Activated effector memory CD4-positive, alpha-beta T cell treated with Interleukin-2 at 50 U/mL for 16 hours (primary cell): ENCODE results near the gene GNAL.

Source experiments
- DNase-seq: peaks from one replicate; pipeline ENCODE4 v3.0.0-alpha.2; 2020

GNAL gene

DNA sequence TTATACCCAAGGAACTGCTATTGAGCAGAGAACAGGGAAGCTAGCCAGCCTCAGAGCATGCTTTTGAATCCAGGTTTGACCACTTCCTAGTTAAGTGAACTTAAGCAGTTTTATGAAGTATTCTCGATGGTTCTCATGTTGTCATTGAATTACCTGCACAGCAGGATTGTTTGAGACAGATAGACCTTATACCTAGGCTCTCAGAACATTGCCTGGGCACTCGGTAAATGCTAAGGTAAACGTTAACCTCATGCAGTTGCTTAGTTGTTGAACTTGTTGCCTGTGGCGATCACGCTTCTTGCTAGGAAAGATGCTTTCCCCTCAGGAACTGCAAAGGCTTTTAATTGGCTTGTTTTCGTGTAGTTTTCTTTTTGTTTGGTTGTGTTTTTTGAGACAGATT, 128.2 kb downstream of the GNAL start:
- no peak for DNase-seq

DNA sequence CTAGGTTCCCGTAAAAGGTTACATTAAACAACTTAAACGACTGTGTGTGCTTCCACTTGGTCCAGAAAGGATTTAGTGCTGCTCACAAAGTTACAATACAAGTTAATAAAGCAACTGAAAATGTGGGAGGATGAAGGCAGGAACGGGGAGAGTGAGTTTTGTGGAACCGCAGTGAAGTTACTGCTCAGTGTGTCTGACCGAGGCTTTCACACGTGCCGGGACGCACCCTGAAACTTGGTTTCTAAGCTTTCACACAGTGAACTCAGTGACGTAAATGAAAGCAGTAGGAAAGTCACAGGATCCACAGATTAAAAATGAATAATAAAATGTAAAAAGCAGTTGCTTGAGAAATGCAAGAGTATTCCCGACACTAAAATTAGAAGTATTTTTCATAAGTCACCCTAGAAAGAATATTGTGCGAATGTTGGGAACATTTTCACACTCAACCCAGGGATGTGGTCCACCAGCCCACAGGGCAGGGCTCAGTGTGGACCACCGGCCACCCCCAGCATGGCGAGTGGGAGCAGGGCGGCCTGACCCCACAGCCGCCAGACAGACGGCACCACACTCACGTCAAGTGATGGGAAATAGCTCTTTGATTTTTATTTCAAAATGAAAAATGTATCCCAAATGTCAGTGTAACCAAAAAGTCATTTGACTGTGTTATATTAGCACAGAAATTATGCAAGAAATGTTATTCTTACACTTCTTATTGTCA, 129.6 kb downstream of the GNAL start:
- DNase-seq, result no peak

GRCh38 chr18:11819938-11820337, 130.9 kb downstream of the GNAL start:
- DNase-seq, result no peak

- DNase-seq, result no peak
Observed at GRCh38 chr18:11820697-11821096, 131.6 kb downstream of the GNAL start.

DNA sequence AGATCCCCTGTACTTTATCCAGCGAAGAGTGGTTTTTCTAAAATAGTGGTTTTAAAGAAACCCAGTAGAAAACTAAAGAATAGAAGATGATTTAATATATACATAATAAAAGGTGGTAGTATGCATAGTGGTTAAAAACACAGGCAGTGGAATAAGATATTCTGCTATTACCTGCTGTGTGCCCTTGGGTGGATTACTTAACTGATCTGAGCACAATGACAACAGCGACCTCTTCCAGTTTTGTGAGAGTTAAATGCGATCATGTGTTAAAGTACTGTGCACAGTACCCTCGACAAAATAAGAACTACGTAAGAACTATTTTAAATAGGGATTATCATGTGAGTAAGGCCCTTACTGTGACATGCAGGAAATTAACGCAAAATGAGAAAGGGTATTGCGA, 132.1 kb downstream of the GNAL start:
- DNase-seq, result no peak

GRCh38 chr18:11821643-11822237, 132.7 kb downstream of the GNAL start:
- no peak for DNase-seq

DNA sequence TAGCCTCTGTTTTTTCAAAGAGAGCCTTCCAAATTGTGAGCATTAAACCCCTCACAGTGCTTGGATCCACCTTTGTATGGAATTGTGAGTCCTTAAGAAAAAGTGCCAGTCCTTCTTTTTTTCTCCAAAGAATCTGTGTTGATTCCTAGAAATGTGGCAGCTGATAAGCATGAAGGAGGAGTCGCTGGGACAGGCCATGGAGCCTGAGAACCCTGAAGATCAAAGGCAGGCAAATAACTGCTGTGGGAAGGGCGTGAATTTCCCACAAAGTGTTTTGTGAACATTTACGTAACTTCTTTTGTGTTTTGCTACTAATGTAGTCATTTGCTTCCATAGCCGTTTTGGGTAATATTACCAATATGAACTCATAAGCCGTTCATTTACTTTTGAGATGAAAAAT, 134.5 kb downstream of the GNAL start:
- DNase-seq, result no peak

GRCh38 chr18:11826836-11827235, 137.8 kb downstream of the GNAL start:
- no peak for DNase-seq

DNA sequence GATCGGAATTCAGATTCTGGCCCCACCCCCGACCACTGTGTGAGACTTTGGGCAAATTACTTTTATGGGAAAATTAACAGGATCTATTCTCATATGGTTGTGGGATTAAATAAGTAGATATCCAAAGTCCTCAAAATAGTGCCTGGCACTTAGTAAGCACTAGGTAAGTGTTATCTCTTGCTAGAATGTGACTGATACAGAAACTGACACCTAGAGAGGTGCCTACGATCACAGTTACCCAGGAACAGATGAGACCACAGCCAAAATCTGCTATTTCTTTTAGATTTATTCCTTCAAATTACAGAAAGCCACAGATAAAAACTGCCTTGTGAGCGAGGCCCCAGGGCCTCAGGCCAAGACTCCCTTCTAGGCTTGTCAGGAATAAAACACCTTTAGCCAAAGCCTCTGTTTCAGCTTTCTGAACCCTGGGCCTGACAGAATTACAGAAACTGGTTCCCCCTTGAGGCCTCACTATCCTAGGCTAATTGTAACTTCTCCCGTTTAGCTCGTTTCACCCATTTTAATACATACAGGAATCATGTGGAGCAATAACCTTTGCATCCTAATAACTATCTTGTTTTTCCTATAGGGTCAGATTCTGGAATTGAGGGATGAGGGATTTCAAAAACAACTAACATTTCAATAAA, 139.8 kb downstream of the GNAL start:
- no peak for DNase-seq

- DNase-seq, result no peak
Observed at GRCh38 chr18:11830585-11830984, 141.5 kb downstream of the GNAL start.

- no peak for DNase-seq
Observed at GRCh38 chr18:11831921-11832320, 142.9 kb downstream of the GNAL start.

DNA sequence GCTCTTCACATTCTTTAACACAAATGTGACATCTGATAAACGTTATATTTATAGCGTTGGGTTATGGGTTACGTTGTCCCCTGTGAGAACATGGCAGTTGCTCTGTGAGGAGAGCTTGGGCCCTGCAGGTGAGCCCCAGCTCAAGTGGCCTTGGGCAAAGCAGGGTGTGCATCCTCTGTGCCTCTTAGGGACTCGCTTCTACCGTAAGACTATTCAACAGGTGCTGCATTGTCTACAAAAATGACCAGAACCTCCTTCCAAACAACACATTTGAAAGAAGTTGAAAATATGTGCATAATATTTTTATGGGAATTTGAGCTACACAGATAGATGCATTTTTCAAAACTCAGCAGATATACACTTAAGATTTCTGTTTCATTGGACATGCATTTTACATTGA, 145.7 kb downstream of the GNAL start:
- no peak for DNase-seq

DNA sequence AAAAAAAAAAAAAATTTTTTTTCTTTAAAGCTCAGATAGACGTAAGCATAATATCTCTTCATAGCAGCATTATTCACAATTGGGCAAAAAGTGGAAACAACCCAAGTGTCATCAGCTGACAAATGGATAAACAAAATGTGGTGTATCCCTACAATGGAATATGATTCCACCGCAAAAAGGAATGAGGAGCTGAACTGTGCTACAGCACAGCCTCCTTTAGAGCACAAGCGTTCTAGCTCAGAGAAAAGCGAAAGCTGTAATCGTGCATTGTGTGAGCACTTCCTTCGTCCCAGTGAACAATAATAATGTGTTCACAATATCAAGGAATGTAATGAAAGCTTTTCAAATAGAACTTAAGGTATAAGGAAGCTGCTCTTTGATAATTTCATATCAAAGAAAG, 150.5 kb downstream of the GNAL start:
- no peak for DNase-seq

DNA sequence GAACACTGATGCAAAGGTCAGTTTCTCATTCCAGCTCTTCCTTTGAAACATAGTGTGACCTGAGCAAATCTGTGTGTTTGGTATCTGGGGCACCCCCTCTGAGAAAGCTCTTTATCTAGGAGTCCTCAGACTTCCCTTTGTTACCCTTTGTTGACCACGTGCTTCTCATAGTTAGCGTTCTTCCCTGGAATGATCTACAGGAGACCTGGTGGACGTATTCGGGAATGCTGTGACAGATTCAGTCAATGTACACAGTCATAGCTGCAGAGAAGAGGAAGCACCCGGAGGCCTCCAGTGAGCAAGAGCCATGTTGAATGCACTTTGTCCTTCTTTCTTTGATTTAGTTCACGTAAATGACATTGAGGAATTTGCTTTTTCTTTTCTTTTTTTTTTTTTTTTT, 151.4 kb downstream of the GNAL start:
- DNase-seq, result no peak

DNA sequence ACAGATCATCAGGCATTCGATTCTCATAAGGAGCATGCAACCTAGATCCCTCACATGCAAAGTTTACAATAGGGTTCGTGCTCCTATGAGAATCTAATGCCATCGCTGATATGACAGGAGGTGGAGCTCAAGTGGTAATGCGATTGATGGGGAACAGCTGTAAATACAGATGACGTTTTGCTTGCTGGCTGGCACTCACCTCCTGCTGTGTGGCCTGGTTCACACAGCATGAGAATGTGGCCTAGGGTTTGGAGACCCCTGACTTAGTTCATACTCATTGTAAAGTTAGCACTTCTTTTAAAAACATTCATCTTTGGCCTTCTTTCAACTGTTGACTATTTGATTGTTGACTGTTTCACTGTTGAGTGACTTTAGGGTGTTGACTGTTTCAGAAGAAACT, 153.5 kb downstream of the GNAL start:
- no peak for DNase-seq

DNA sequence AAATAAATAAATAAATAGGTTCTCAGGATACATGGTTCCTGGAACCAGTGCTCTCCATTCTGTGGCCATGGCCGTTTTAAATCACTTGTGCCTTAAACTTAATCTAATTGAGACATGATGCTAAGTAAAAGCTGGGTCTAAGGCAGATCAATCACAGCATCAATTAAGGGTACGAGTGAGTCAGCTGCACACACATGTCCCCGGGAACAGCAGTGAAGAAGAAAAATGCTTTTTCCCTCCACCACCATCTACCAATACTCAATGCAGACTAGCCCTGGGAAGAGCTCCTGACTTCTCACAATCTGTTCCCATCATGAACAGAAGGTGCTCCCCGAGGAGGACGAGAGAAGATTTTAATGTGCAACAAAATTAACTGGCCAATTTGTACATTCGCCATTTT, 155.4 kb downstream of the GNAL start:
- DNase-seq, result no peak

GRCh38 chr18:11845654-11846053, 156.6 kb downstream of the GNAL start:
- DNase-seq, result no peak

- no peak for DNase-seq
Observed at GRCh38 chr18:11847811-11848210, 158.7 kb downstream of the GNAL start.

DNA sequence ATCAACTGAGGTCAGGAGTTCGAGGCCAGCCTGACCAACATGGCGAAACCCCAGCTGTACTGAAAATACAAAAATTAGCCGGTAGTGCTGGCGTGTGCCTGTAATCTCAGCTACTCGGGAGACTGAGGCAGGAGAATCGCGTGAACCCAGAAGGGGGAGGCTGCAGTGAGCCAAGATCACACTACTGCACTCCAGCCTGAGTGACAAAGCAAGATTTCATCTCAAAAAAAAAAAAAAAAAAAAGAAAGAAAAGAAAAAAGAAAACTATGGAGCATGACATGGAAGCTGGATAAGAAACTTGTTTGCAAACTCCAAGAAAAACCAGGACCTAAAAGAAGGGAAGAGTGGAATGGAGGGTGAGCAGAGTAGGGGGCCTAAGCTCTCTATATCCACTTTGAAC, 160.2 kb downstream of the GNAL start:
- DNase-seq, result no peak

- peak; percentile 41 for DNase-seq
Observed at GRCh38 chr18:11849841-11850634, 161.0 kb downstream of the GNAL start.

DNA sequence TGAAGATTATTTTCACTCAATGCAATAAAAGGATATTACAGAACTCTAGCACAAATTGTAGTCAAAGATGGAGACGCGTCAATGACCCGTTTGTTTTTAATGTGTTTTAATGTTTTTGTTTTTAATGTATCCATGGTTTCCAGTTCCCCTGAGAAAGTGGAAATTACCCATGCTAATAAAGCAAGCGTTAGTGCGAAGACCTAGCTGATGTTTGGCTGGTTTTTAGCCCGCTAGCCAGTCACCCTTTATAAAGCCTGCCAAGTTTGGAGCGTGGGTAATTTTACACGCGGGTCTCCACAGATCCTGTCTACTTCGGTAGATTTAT, 161.7 kb downstream of the GNAL start:
- no peak for DNase-seq

- peak; percentile 96 for DNase-seq
Observed at GRCh38 chr18:11851146-11851805, 162.2 kb downstream of the GNAL start, which contains the start of gene CHMP1B. Gene CHMP1B, plus strand, starts transcription at chr18:11851413. Its CDS starts 99 bp downstream, at chr18:11851512.

DNA sequence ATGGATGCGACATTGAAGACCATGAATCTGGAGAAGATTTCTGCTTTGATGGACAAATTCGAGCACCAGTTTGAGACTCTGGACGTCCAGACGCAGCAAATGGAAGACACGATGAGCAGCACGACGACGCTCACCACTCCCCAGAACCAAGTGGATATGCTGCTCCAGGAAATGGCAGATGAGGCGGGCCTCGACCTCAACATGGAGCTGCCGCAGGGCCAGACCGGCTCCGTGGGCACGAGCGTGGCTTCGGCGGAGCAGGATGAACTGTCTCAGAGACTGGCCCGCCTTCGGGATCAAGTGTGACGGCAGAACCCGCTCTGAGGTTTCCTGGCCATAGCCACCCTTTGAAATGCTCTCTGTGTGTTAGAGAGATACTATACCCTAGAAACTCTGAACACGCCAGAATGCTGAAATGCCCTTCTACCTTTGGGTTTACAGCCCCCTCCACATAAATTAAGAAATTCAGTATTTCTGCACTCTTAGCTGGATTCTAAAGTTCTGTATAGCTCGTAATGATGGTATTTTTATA, 162.8 kb downstream of the GNAL start:
- peak; percentile 37 for DNase-seq
